GM12872 (cell line): Measurements from ENCODE around the gene PLEKHG2.

Experiments used
- CTCF ChIP-seq: IDR thresholded peaks from 3 replicates; pipeline ENCODE4 v1.5.1; 2011; ENCODE audit warnings: low read depth, mild to moderate bottlenecking, low read length, moderate library complexity; ENCODE audit not compliant: insufficient read depth

PLEKHG2 gene

GRCh38 chr19:39381910-39382611 lies 30.4 kb upstream of the PLEKHG2 start:
- TF ChIP-seq CTCF, result no peak

GRCh38 chr19:39382991-39383828 lies 29.3 kb upstream of the PLEKHG2 start:
- no peak for TF ChIP-seq CTCF

GRCh38 chr19:39384839-39385568 lies 27.5 kb upstream of the PLEKHG2 start:
- no peak for TF ChIP-seq CTCF

GRCh38 chr19:39385629-39386411 lies 26.6 kb upstream of the PLEKHG2 start:
- no peak for TF ChIP-seq CTCF

GRCh38 chr19:39386557-39386956 lies 25.9 kb upstream of the PLEKHG2 start:
- no peak for TF ChIP-seq CTCF

- no peak for TF ChIP-seq CTCF
Observed at GRCh38 chr19:39388657-39389056, 23.8 kb upstream of the PLEKHG2 start.
